Activated CD8-positive, alpha-beta T cell treated with anti-CD3 and anti-CD28 coated beads for 36 hours (primary cell): Measurements from ENCODE around the gene UVRAG. TPM values are rescaled to one million over a fixed set of nuclear protein-coding genes. Genes with fewer than 3 reads are reported as not detected.

Experiments used
- ATAC-seq: fragments of 200-7000 bp; cut with Tn5 transposase; one replicate; pipeline ENCODE4 v1.10.0; 2021; ENCODE audit warnings: mild to moderate bottlenecking, moderate library complexity
- CTCF ChIA-PET: fragments of 350-600 bp; sonication (Branson Sonifier 250); formaldehyde crosslinking; loops from one replicate; lab custom pipeline; 2021; ENCODE audit warnings: antibody characterized with exemption; lab: Charles Lee
- POLR2A ChIA-PET: fragments of 350-600 bp; sonication (Branson Sonifier 250); formaldehyde crosslinking; loops from one replicate; lab custom pipeline; 2021; ENCODE audit warnings: antibody characterized with exemption; lab: Charles Lee
- DNase-seq: peaks from one replicate; pipeline ENCODE4 v3.0.0-alpha.2; 2020
- H3K27ac Mint-ChIP-seq: one replicate; pipeline ENCODE4 v1.8.0; 2021; ENCODE audit warnings: mild to moderate bottlenecking, mixed read lengths
- H3K27me3 Mint-ChIP-seq: one replicate; pipeline ENCODE4 v1.8.0; 2021; ENCODE audit warnings: mixed read lengths
- H3K36me3 Mint-ChIP-seq: one replicate; pipeline ENCODE4 v1.8.0; 2021; ENCODE audit warnings: low read depth, mixed read lengths
- H3K4me1 Mint-ChIP-seq: one replicate; pipeline ENCODE4 v1.8.0; 2021; ENCODE audit warnings: low read depth, mixed read lengths
- H3K4me3 Mint-ChIP-seq: one replicate; pipeline ENCODE4 v1.8.0; 2021; ENCODE audit warnings: mild to moderate bottlenecking, moderate library complexity, mixed read lengths
- H3K9me3 Mint-ChIP-seq: one replicate; pipeline ENCODE4 v1.8.0; 2021; ENCODE audit warnings: mixed read lengths
- intact Hi-C: fragments of 100-400 bp; cut with micrococcal nuclease; formaldehyde crosslinking; loops from one replicate; pipeline ENCODE4 v1.10.0; 2022
- total RNA-seq, 2 experiments: library from RNA; stranded (reverse); gene quantifications; one replicate each; pipeline ENCODE4 v1.2.3, GENCODE V29; 2021
- TF ChIP-seq, protein P1 (sequence below): fragments of 200-600 bp; IDR thresholded peaks from one replicate; pipeline ENCODE4 v1.8.0; 2022; ENCODE audit warnings: antibody characterized with exemption, mild to moderate bottlenecking

UVRAG gene
- total RNA-seq, 2 experiments from 2014 or later, result 14.4 to 15.7 TPM

DNA sequence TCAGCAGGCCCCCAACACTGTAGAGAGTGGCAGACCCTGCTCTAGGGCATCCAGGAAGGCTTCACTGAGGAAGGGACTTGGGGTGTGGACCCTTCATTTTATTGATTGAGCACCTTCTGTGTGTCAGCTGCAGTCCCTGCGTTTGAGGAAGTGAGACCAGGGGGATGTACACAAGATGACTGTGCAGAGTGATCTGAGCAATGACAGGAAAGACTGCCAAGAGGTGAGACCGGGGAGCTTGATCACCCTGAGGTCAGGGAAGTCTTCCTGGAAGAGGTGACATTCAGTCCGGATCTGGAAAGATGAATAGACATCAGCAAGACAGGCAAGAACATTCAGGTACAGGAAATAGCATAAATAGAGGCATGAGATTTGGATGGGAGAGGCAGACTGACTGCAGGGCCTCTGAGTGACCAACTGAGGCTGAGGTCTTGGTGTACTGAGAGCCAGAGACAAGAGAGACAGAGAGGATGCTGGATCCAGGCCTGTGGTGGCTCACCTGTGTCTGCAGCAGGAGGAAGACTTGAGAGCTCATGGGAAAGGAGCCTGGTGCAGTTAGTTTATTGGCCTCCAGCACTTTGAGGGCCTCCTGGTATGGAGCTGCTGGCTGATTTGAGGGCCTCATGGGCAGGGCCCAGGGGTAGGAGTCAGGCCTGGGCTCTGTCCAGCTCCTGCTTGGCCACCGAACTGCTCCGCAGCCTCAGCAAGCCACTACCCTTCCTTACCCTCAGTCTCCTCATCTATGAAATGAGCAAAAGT, 41.2 kb upstream of the UVRAG start:
- H3K4me1 Mint-ChIP-seq, result peaks cover 23% of the 10 kb centered on the region
- peaks cover 16% of the 10 kb centered on the region for H3K27me3 Mint-ChIP-seq
- peak; percentile 81 for ATAC-seq
- H3K9me3 Mint-ChIP-seq, result no peaks in the 10 kb centered on the region
- no peaks in the 10 kb centered on the region for H3K36me3 Mint-ChIP-seq
- H3K27ac Mint-ChIP-seq, result no peak overlapping the region
- ChIA-PET CTCF (interaction anchor here (0.8 to 1.5 kb wide), 5 partner anchors 29 to 379 kb away, joined by 3 to 4 read pairs (median 3); no protein-coding TSS in a partner anchor), POLR2A (interaction anchor here (0.6 to 1.2 kb wide), 2 partner anchors 40 to 74 kb away, joined by 3 read pairs; no protein-coding TSS in a partner anchor)
- intact Hi-C loops, result no loop called here
- no peak overlapping the region for H3K4me3 Mint-ChIP-seq
- TF ChIP-seq, protein P1, sequence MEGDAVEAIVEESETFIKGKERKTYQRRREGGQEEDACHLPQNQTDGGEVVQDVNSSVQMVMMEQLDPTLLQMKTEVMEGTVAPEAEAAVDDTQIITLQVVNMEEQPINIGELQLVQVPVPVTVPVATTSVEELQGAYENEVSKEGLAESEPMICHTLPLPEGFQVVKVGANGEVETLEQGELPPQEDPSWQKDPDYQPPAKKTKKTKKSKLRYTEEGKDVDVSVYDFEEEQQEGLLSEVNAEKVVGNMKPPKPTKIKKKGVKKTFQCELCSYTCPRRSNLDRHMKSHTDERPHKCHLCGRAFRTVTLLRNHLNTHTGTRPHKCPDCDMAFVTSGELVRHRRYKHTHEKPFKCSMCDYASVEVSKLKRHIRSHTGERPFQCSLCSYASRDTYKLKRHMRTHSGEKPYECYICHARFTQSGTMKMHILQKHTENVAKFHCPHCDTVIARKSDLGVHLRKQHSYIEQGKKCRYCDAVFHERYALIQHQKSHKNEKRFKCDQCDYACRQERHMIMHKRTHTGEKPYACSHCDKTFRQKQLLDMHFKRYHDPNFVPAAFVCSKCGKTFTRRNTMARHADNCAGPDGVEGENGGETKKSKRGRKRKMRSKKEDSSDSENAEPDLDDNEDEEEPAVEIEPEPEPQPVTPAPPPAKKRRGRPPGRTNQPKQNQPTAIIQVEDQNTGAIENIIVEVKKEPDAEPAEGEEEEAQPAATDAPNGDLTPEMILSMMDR, result no peak
- peak; percentile 44 for DNase-seq

DNA sequence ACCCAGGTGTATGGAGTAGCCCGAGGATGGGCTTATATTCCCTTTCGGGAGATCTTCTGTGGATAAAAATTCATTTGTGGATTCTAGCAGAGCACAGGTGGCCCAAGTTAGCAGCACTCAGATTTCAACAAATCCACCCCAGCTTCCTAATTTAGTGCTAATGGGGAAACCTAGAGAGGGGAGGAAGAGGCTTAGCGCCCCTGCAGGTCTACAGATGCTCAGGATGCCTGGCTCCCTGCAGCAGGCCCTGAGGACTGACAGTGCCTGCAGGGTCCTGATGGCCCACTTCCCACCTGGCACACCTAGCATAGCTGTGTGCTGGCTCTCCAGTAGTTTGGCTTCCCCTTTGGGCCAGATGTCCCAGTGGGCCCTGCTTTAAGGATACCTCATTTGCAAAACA, 40.0 kb upstream of the UVRAG start:
- H3K27ac Mint-ChIP-seq, result no peak overlapping the region
- no peak for DNase-seq
- ATAC-seq, result no peak
- H3K27me3 Mint-ChIP-seq, result peaks cover 7% of the 10 kb centered on the region
- no peaks in the 10 kb centered on the region for H3K36me3 Mint-ChIP-seq
- H3K9me3 Mint-ChIP-seq, result no peaks in the 10 kb centered on the region
- H3K4me1 Mint-ChIP-seq, result peaks cover 19% of the 10 kb centered on the region
- CTCF ChIA-PET, result interaction anchor here (1.2 to 1.5 kb wide), 2 partner anchors 28 to 92 kb away, joined by 3 to 4 read pairs; no protein-coding TSS in a partner anchor
- TF ChIP-seq, protein P1, result no peak
- no peak overlapping the region for H3K4me3 Mint-ChIP-seq
- intact Hi-C loops, result no loop called here
- POLR2A ChIA-PET, result no interaction called here

DNA sequence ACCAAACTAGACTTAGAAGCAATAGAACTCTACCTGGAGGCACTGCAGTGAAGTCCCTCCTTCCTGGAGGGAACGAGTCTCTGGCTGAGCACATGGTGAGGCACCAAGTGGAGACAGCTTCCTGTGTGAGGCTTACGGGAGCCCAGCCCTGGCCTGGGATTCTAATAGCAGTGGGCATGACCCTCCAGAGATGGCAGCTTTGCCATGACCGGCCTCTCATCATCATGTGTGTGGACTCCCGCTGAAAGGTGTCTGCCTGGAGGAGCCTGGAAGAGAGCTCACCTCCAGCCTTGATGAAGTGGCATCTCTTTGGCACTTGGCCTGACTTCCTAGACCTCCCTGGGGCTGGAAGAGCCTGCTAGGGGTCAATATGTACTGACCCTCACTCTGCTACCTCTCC, 38.5 kb upstream of the UVRAG start:
- DNase-seq, result no peak
- H3K9me3 Mint-ChIP-seq, result no peaks in the 10 kb centered on the region
- POLR2A ChIA-PET, result interaction anchor here (0.6 kb wide), 1 partner anchor 446 kb away, joined by 3 read pairs; no protein-coding TSS in a partner anchor
- H3K4me3 Mint-ChIP-seq, result no peak overlapping the region
- CTCF ChIA-PET, result interaction anchor here (1.1 to 1.3 kb wide), 3 partner anchors 17 to 375 kb away, joined by 3 to 4 read pairs (median 3); no protein-coding TSS in a partner anchor
- intact Hi-C loops, result no loop called here
- TF ChIP-seq, protein P1, result no peak
- no peaks in the 10 kb centered on the region for H3K36me3 Mint-ChIP-seq
- no peaks in the 10 kb centered on the region for H3K27me3 Mint-ChIP-seq
- no peak for ATAC-seq
- H3K4me1 Mint-ChIP-seq, result peaks cover 19% of the 10 kb centered on the region
- H3K27ac Mint-ChIP-seq, result no peak overlapping the region

DNA sequence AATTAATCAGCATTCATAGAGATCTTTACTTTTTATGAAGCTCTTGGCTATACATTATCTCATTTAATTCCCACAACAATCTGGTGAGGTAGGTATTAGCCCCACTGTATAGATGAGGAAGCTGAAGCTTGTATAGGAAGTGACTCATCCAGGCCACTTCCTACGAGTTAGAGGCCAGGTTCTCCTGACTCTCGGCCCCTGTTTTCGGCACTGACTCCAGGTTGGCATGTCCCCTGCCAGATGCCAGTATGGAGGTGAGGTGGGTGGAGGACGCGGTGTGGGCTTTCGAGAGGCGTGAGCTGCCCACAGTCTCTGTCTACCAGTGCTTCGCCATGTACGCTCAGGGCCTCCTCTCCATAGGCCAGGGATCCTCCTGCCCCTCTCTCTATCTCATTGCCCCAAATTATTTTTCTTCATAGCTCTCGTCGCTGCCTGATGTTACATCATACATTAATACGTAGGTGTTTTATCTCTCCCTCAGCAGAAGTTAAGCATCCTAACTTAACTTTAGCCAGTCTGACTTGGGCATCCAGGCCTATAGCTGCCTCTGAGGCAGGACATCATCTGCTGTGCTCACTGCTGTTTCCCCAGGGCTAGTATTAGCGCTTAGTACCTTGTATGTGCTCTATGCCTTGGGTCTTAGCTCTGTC, 37.4 kb upstream of the UVRAG start:
- no peak overlapping the region for H3K27ac Mint-ChIP-seq
- POLR2A ChIA-PET, result interaction anchor here (0.6 kb wide), 1 partner anchor 47 kb away, joined by 3 read pairs; no protein-coding TSS in a partner anchor
- CTCF ChIA-PET, result interaction anchor here (0.6 to 1.3 kb wide), 3 partner anchors 24 to 26 kb away, joined by 3 to 4 read pairs (median 3); no protein-coding TSS in a partner anchor
- no peaks in the 10 kb centered on the region for H3K36me3 Mint-ChIP-seq
- peak; percentile 60 for ATAC-seq
- intact Hi-C loops, result no loop called here
- H3K9me3 Mint-ChIP-seq, result no peaks in the 10 kb centered on the region
- peaks cover 19% of the 10 kb centered on the region for H3K4me1 Mint-ChIP-seq
- TF ChIP-seq, protein P1, result no peak
- no peaks in the 10 kb centered on the region for H3K27me3 Mint-ChIP-seq
- no peak overlapping the region for H3K4me3 Mint-ChIP-seq
- no peak for DNase-seq
